Mammary epithelial cell (primary cell): ENCODE results near the gene SRR.

Experiments used
- EZH2 ChIP-seq: IDR thresholded peaks from 2 replicates; pipeline ENCODE4 v1.6.1; 2012; ENCODE audit warnings: low read length, inconsistent platforms, borderline replicate concordance
- TF ChIP-seq, protein P1 (sequence below), 2 donors: IDR thresholded peaks in 1 of 2; conservative IDR thresholded peaks in 1 of 2; 2 replicates each; pipeline ENCODE4 v1.5.1; 2011 to 2012; ENCODE audit warnings: inconsistent platforms in 2 of 2, low read length in 2 of 2, mild to moderate bottlenecking in 2 of 2, control low read depth in 1 of 2, low read depth in 1 of 2; ENCODE audit not compliant: insufficient read depth in 1 of 2; ENCODE audit errors: extremely low read depth in 1 of 2

DNA sequence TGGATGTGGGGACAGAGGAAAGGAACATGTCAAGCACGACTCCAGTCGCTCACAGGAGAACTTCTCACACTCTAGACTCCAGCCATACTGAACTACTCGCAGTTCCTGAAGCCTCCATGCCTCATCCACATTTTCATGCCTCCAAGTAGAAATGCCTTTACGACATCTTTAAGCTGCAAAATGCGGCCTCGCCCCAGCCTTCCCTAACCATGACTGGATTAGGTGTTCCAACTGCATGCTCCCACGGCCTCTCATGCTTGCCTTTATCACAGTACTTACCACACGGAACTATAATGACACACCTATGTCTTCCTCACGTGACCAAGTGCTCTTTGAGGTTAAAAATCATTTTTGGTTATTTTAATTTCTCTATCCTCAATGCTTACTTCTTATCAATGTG is 24.0 kb upstream of the SRR start:
- TF ChIP-seq, protein P1, sequence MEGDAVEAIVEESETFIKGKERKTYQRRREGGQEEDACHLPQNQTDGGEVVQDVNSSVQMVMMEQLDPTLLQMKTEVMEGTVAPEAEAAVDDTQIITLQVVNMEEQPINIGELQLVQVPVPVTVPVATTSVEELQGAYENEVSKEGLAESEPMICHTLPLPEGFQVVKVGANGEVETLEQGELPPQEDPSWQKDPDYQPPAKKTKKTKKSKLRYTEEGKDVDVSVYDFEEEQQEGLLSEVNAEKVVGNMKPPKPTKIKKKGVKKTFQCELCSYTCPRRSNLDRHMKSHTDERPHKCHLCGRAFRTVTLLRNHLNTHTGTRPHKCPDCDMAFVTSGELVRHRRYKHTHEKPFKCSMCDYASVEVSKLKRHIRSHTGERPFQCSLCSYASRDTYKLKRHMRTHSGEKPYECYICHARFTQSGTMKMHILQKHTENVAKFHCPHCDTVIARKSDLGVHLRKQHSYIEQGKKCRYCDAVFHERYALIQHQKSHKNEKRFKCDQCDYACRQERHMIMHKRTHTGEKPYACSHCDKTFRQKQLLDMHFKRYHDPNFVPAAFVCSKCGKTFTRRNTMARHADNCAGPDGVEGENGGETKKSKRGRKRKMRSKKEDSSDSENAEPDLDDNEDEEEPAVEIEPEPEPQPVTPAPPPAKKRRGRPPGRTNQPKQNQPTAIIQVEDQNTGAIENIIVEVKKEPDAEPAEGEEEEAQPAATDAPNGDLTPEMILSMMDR (conservative IDR thresholded peaks at IDR 0.05 in 1 of 2, IDR thresholded peaks at IDR 0.05 in 1 of 2; ENCODE audit: extremely low read depth in 1 of 2, insufficient read depth in 1 of 2, low read depth in 1 of 2, low read length in 2 of 2): no peak
- TF ChIP-seq EZH2: no peak
